Panc1 (cell line): ENCODE results near the gene ATF6B. TPM values are rescaled to one million over a fixed set of nuclear protein-coding genes. Genes with fewer than 3 reads are reported as not detected.

Experiments used
- ATAC-seq: fragments of 200-7000 bp; cut with Tn5 transposase; 2 replicates; pipeline ENCODE4 v1.9.1; 2020; ENCODE audit warnings: mild to moderate bottlenecking, moderate library complexity
- BruUV-seq: library from RNA; stranded (reverse); fragments of 400-500 nt; replicated peaks from 2 replicates; lab custom pipeline; 2021; lab: Mats Ljungman, UMichigan
- CTCF ChIA-PET: fragments of 300-600 bp; sonication (Branson Sonifier 250); formaldehyde crosslinking; loops from one replicate; lab custom pipeline; 2022; ENCODE audit warnings: antibody characterized with exemption; lab: Charles Lee
- POLR2A ChIA-PET: fragments of 300-600 bp; sonication (Branson Sonifier 250); formaldehyde crosslinking; loops from one replicate; lab custom pipeline; 2022; ENCODE audit warnings: antibody characterized with exemption; lab: Charles Lee
- DNase-seq: peaks from one replicate; pipeline ENCODE4 v3.0.0-alpha.2; 2010; ENCODE audit warnings: low read depth, low spot score
- H3K27ac ChIP-seq: 2 replicates; pipeline ENCODE4 v1.5.1; 2011; ENCODE audit warnings: mild to moderate bottlenecking, low read length, inconsistent platforms
- H3K27me3 ChIP-seq: fragments of 200-500 bp; sonication (Bioruptor generic); 2 replicates; pipeline ENCODE4 v1.6.0; 2014; ENCODE audit warnings: low read length, inconsistent platforms; ENCODE audit not compliant: control insufficient read depth, insufficient read depth
- H3K36me3 ChIP-seq: fragments of 200-500 bp; sonication (Bioruptor generic); 2 replicates; pipeline ENCODE4 v1.5.1; 2014; ENCODE audit warnings: inconsistent platforms, mild to moderate bottlenecking, low read length, moderate library complexity; ENCODE audit not compliant: control insufficient read depth, insufficient read depth
- H3K4me1 ChIP-seq: 2 replicates; pipeline ENCODE4 v1.5.1; 2011; ENCODE audit warnings: inconsistent platforms, mild to moderate bottlenecking, low read length, moderate library complexity; ENCODE audit not compliant: control insufficient read depth, insufficient read depth
- H3K4me3 ChIP-seq, 2 experiments: 2 replicates each; pipeline ENCODE4 v1.5.1; 2011 to 2012; ENCODE audit warnings: low read depth in 2 of 2, low read length in 2 of 2, mild to moderate bottlenecking in 2 of 2, inconsistent platforms in 1 of 2, moderate library complexity in 1 of 2
- H3K9me3 ChIP-seq: fragments of 200-500 bp; sonication (Bioruptor generic); 2 replicates; pipeline ENCODE4 v1.5.1; 2014; ENCODE audit warnings: low read depth, mild to moderate bottlenecking, inconsistent platforms, low read length, moderate library complexity; ENCODE audit not compliant: control insufficient read depth, insufficient read depth
- CTCF ChIP-seq: fragments of 450-650 bp; IDR thresholded peaks from 2 replicates; pipeline ENCODE4 v1.5.1; 2017; ENCODE audit warnings: mild to moderate bottlenecking
- POLR2AphosphoS5 ChIP-seq: IDR thresholded peaks from 2 replicates; pipeline ENCODE4 v1.6.1; 2012; ENCODE audit warnings: mild to moderate bottlenecking, low read depth, low read length, moderate library complexity
- REST ChIP-seq, 2 experiments: IDR thresholded peaks; 2 replicates each; pipeline ENCODE4 v1.6.1; 2011 to 2012; ENCODE audit warnings: low read depth in 2 of 2, control low read depth in 1 of 2, low read length in 1 of 2, mild to moderate bottlenecking in 1 of 2, moderate library complexity in 1 of 2; ENCODE audit not compliant: insufficient read depth in 1 of 2
- SIN3A ChIP-seq: IDR thresholded peaks from 2 replicates; pipeline ENCODE4 v1.6.1; 2012; ENCODE audit warnings: low read depth, mild to moderate bottlenecking, low read length, moderate library complexity, borderline replicate concordance; ENCODE audit not compliant: insufficient read depth
- TCF7L2 ChIP-seq: IDR thresholded peaks from 2 replicates; pipeline ENCODE4 v1.6.1; 2011; ENCODE audit warnings: mild to moderate bottlenecking, low read depth, low read length, inconsistent platforms
- in situ Hi-C: cut with HindIII; loops from 2 replicates; pipeline ENCODE4 v1.10.0; 2016; ENCODE audit warnings: low sequenced_read_pairs, low pct_unique_long_range_greater_than_20kb
- intact Hi-C: fragments of 100-400 bp; cut with micrococcal nuclease; formaldehyde crosslinking; loops from one replicate; pipeline ENCODE4 v1.10.0; 2022; ENCODE audit not compliant: unreplicated experiment
- total RNA-seq: library from RNA; stranded (reverse); gene quantifications from one replicate; pipeline ENCODE4 v1.2.1, GENCODE V29; 2021; ENCODE audit not compliant: unreplicated experiment

Gene ATF6B
- total RNA-seq, 1 experiment from 2014 or later = 127 TPM

GRCh38 chr6:32174416-32174815 is 46.4 kb upstream of the ATF6B start:
- Histone ChIP-seq H3K36me3 (0 out of 2 replicates have a peak, but pooled peaks cover 4% of the 10 kb centered on the region), H3K27me3 (no peaks in the 10 kb centered on the region), H3K27ac (no peak overlapping the region), H3K9me3 (no peaks in the 10 kb centered on the region), H3K4me3 (no peak overlapping the region), H3K4me1 (peaks cover 36% of the 10 kb centered on the region)
- ChIA-PET POLR2A (no interaction called here), CTCF (no interaction called here)
- TF ChIP-seq POLR2AphosphoS5 = no peak
- TF ChIP-seq SIN3A = no peak
- no peak for TF ChIP-seq TCF7L2
- TF ChIP-seq REST (IDR thresholded peaks at IDR 0.05; ENCODE audit: insufficient read depth in 1 of 2, low read depth in 2 of 2, low read length in 1 of 2) = no peak
- no peak for TF ChIP-seq CTCF
- no peak for DNase-seq
- ATAC-seq = no peak
- no TSS peak for BruUV-seq
- in situ Hi-C loops (no loop called here), intact Hi-C loops (no loop called here)

- POLR2A ChIA-PET = no interaction called here
- Histone ChIP-seq H3K27ac (no peak overlapping the region), H3K4me1 (peaks cover 32% of the 10 kb centered on the region), H3K4me3 (no peak overlapping the region), H3K27me3 (no peaks in the 10 kb centered on the region), H3K9me3 (no peaks in the 10 kb centered on the region), H3K36me3 (0 out of 2 replicates have a peak, but pooled peaks cover 4% of the 10 kb centered on the region)
- DNase-seq (no peak), ATAC-seq (no peak)
- in situ Hi-C loops (no loop called here), intact Hi-C loops (no loop called here)
- no TSS peak for BruUV-seq
- CTCF ChIA-PET = no interaction called here
- TF ChIP-seq TCF7L2 (no peak), POLR2AphosphoS5 (no peak), SIN3A (no peak), CTCF (no peak), REST (IDR thresholded peaks at IDR 0.05; ENCODE audit: insufficient read depth in 1 of 2, low read depth in 2 of 2, low read length in 1 of 2) (no peak)
These were observed 45.1 kb upstream of the ATF6B start for GRCh38 chr6:32173051-32173727.
